Upper lobe of right lung (tissue), 1 donor: ENCODE measurements around the gene SEPTIN1. TPM values are rescaled to one million over a fixed set of nuclear protein-coding genes. Genes with fewer than 3 reads are reported as not detected.
A peak's percentile ranks its signal among the peaks of the same experiment; 100 is the strongest.

Experiments
- ATAC-seq: fragments of 200-7000 bp; cut with Tn5 transposase; one replicate; pipeline ENCODE4 v1.9.1; 2020; ENCODE audit warnings: mild to moderate bottlenecking, moderate library complexity
- DNase-seq: peaks from one replicate; pipeline ENCODE4 v3.0.0-alpha.2; 2020
- H3K27ac ChIP-seq: fragments of 200-600 bp; one replicate; pipeline ENCODE4 v1.8.0; 2022
- H3K27me3 ChIP-seq: fragments of 200-600 bp; one replicate; pipeline ENCODE4 v1.8.0; 2022; ENCODE audit warnings: mild to moderate bottlenecking
- H3K36me3 ChIP-seq: fragments of 200-600 bp; one replicate; pipeline ENCODE4 v1.8.0; 2022
- H3K4me1 ChIP-seq: fragments of 200-600 bp; one replicate; pipeline ENCODE4 v1.8.0; 2022
- H3K4me3 ChIP-seq: fragments of 200-600 bp; one replicate; pipeline ENCODE4 v1.8.0; 2022; ENCODE audit warnings: mild to moderate bottlenecking
- H3K9me3 ChIP-seq: fragments of 200-600 bp; one replicate; pipeline ENCODE4 v1.8.0; 2022
- CTCF ChIP-seq: fragments of 200-600 bp; IDR thresholded peaks from one replicate; pipeline ENCODE4 v1.8.0; 2022; ENCODE audit warnings: antibody characterized with exemption
- intact Hi-C: fragments of 100-400 bp; cut with DNase I; formaldehyde crosslinking; loops from one replicate; pipeline ENCODE4 v1.11.0; 2022
- total RNA-seq: library from RNA; stranded (reverse); fragmentation: NEBNext Ultra II Directional; extraction: Animal tissue kit (Norgen Biotek cat#: 25700); gene quantifications from one replicate; pipeline ENCODE4 v1.2.1, GENCODE V29; 2021
- donor health status: DM: no; HTN: yes; CAD: no; lungs with severe emphysema.

The SEPTIN1 gene
- total RNA-seq, 1 donor from 2014 or later = 8.6 TPM

DNA sequence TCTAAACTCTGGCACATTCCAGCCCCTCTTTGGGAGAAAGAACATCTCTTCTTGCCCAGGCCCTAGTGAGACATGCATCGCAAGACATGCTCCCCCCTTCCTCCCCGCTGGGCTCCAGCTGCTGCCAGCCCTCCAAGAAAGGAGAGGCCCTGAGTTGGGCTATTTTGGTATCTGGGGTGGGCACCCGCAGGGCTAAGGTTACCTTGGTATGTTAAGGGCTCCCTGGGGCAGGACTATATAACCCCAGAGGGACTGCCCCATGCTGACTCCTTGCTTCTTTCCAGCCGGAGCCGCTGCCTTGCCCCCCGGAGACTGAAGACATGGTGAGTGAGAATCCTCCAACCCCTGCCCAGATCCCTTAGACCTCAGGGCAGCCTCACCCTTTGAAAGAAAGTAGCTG, 7.8 kb downstream of the SEPTIN1 start, which contains the start of gene MYL11:
TSS of gene MYL11 (plus strand) at position 265 of the 400 bp plus-strand sequence. CDS start at position 321, 56 bp downstream.
- intact Hi-C loops = no loop called here
- H3K4me1 ChIP-seq = peaks cover 22% of the 10 kb centered on the region
- H3K27ac ChIP-seq = no peak within 1 kb of the TSS
- H3K27me3 ChIP-seq = no peaks in the 10 kb centered on the region
- H3K9me3 ChIP-seq = no peaks in the 10 kb centered on the region
- no peak within 1 kb of the TSS for H3K4me3 ChIP-seq
- TF ChIP-seq CTCF = no peak
- H3K36me3 ChIP-seq = no peaks in the 10 kb centered on the region
- DNase-seq (no peak), ATAC-seq (no peak)

GRCh38 chr16:30372725-30373124, 9.6 kb downstream of the SEPTIN1 start:
- intact Hi-C loops = no loop called here
- TF ChIP-seq CTCF = no peak
- H3K4me1 ChIP-seq = peaks cover 20% of the 10 kb centered on the region
- DNase-seq (peak; percentile 72), ATAC-seq (no peak)
- H3K4me3 ChIP-seq = no peak overlapping the region
- H3K27me3 ChIP-seq = no peaks in the 10 kb centered on the region
- H3K36me3 ChIP-seq = no peaks in the 10 kb centered on the region
- no peak overlapping the region for H3K27ac ChIP-seq
- no peaks in the 10 kb centered on the region for H3K9me3 ChIP-seq

DNA sequence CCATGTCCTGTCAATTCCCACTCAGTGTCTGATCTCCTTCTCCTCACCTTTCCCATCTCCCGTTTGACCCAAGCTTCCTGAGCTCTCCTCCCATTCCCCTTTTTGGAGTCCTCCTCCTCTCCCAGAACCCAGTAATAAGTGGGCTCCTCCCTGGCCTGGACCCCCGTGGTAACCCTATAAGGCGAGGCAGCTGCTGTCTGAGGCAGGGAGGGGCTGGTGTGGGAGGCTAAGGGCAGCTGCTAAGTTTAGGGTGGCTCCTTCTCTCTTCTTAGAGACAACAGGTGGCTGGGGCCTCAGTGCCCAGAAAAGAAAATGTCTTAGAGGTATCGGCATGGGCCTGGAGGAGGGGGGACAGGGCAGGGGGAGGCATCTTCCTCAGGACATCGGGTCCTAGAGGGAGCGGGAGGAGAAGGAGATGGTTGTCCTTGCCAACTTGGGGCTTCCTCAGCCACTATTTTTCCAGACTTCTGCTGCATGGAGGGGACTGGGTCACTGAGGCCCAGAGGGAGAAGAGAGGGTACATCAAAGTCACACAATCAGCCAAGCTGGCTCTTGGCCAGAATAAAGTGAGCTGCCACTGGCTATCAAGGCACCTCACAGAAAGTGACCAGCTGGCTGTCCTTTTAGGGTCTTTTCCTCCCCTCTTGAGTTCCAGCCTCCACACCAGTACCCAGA, 10.2 kb downstream of the SEPTIN1 start:
- no peaks in the 10 kb centered on the region for H3K27me3 ChIP-seq
- H3K4me1 ChIP-seq = peaks cover 23% of the 10 kb centered on the region
- ATAC-seq (no peak), DNase-seq (no peak)
- no peak for TF ChIP-seq CTCF
- no peak overlapping the region for H3K27ac ChIP-seq
- H3K4me3 ChIP-seq = no peak overlapping the region
- no peaks in the 10 kb centered on the region for H3K36me3 ChIP-seq
- no peaks in the 10 kb centered on the region for H3K9me3 ChIP-seq
- intact Hi-C loops = no loop called here

GRCh38 chr16:30371248-30371816, 11.0 kb downstream of the SEPTIN1 start:
- Histone ChIP-seq H3K27ac (peak overlapping the region; percentile 87), H3K9me3 (no peaks in the 10 kb centered on the region), H3K4me1 (peaks cover 24% of the 10 kb centered on the region), H3K27me3 (no peaks in the 10 kb centered on the region), H3K36me3 (no peaks in the 10 kb centered on the region), H3K4me3 (peak overlapping the region; percentile 56)
- no peak for ATAC-seq
- no peak for TF ChIP-seq CTCF
- DNase-seq = no peak
- intact Hi-C loops = no loop called here

DNA sequence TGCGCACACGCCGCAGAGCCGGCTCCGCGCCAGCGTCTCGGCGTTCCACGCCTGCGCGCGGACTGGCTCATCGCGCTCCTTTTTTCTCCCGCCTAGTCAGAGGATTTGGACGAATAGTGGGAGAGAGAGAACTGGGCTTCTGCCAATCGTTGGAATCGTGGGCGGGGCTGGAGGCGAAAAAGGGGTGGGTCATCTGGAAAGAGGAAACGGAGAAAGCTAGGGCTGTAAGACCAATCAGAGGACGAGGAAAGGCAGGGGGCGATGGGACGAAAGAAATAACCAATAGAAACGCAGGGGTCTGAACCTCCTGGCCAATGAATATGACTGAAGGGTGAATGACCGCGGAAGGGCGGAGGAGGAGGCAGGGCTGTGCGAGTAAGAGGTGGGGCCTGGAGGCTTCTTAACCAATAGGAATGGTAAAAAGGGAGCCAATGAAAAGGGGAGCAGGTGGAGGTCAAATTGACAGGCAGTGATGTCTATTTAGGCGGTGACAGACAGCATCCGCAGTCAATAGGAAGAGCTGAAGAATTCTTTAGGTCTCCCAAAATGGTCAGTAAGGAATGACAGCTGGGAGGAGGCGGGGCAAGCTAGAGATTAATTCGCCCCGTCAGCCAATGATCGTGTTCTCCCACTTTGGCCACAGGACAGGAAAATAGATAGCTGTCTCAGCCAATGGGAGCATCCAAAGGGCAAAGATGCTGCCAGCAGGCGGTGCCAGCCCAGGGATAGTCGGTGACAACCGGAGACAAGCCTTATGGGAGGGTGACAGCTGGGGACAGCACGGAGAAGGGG, 11.7 kb downstream of the SEPTIN1 start, which contains the start of gene TBC1D10B:
TSS of gene TBC1D10B (minus strand) at position 39 of the 792 bp plus-strand sequence. CDS start 311 bp downstream, outside the sequence.
- peak within 1 kb of the TSS; percentile 67 for H3K4me3 ChIP-seq
- intact Hi-C loops = no loop called here
- TF ChIP-seq CTCF = peak; percentile 39
- DNase-seq (peak; percentile 98), ATAC-seq (peak; percentile 92)
- no peaks in the 10 kb centered on the region for H3K27me3 ChIP-seq
- H3K36me3 ChIP-seq = peaks cover under 1% of the 10 kb centered on the region
- H3K9me3 ChIP-seq = no peaks in the 10 kb centered on the region
- peak within 1 kb of the TSS; percentile 87 for H3K27ac ChIP-seq
- peaks cover 29% of the 10 kb centered on the region for H3K4me1 ChIP-seq
